Liver (tissue), 9 donors: Measurements from ENCODE around the gene ZW10. TPM values are rescaled to one million over a fixed set of nuclear protein-coding genes. Genes with fewer than 3 reads are reported as not detected.

Source experiments
- DNase-seq: peaks from one replicate; pipeline ENCODE4 v3.0.0-alpha.2; 2017; ENCODE audit warnings: low spot score
- H3K27ac ChIP-seq, 2 donors: one replicate each; pipeline ENCODE4 v1.7.0; 2013; ENCODE audit warnings: inconsistent platforms in 2 of 2, low read length in 2 of 2, control low read depth in 1 of 2, low read depth in 1 of 2, mild to moderate bottlenecking in 1 of 2
- H3K27me3 ChIP-seq, 4 donors: one replicate each; pipeline versions ENCODE4 v1.6.1 to v1.7.0; 2013; ENCODE audit warnings: low read length in 3 of 4, inconsistent platforms in 1 of 4, mild to moderate bottlenecking in 1 of 4, moderate library complexity in 1 of 4; ENCODE audit not compliant: control insufficient read depth in 4 of 4, insufficient read depth in 4 of 4
- H3K36me3 ChIP-seq, 4 donors: one replicate each; pipeline versions ENCODE4 v1.6.1 to v1.7.0; 2013; ENCODE audit warnings: low read length in 3 of 4, mild to moderate bottlenecking in 3 of 4, low read depth in 1 of 4, moderate library complexity in 1 of 4; ENCODE audit not compliant: control insufficient read depth in 4 of 4, insufficient read depth in 3 of 4
- H3K4me1 ChIP-seq, 4 donors: one replicate each; pipeline versions ENCODE4 v1.6.1 to v1.7.0; 2013; ENCODE audit warnings: low read length in 3 of 4, mild to moderate bottlenecking in 3 of 4, moderate library complexity in 1 of 4; ENCODE audit not compliant: control insufficient read depth in 4 of 4, insufficient read depth in 4 of 4
- H3K4me3 ChIP-seq, 3 donors: one replicate each; pipeline versions ENCODE4 v1.6.1 to v1.7.0; 2013; ENCODE audit warnings: low read length in 3 of 3, control low read depth in 1 of 3, low read depth in 1 of 3, mild to moderate bottlenecking in 1 of 3
- H3K9ac ChIP-seq, 2 donors: one replicate each; pipeline ENCODE4 v1.7.0; 2013; ENCODE audit warnings: low read length in 2 of 2, mild to moderate bottlenecking in 2 of 2, moderate library complexity in 2 of 2, control low read depth in 1 of 2, low read depth in 1 of 2
- H3K9me3 ChIP-seq, 4 donors: one replicate each; pipeline versions ENCODE4 v1.6.1 to v1.7.0; 2013; ENCODE audit warnings: low read length in 3 of 4; ENCODE audit not compliant: control insufficient read depth in 4 of 4
- CTCF ChIP-seq: fragments of 150-350 bp; IDR thresholded peaks from 2 replicates; pipeline ENCODE4 v1.5.1; 2017; ENCODE audit warnings: improper control_type of control experiment, low read depth, low read length; ENCODE audit not compliant: missing input control
- EGR1 ChIP-seq, 2 donors: IDR thresholded peaks; 2 replicates each; pipeline ENCODE4 v1.6.1; 2016 to 2018; ENCODE audit warnings: antibody characterized with exemption in 2 of 2, low read depth in 2 of 2
- FOXA1 ChIP-seq: IDR thresholded peaks from 2 replicates; pipeline ENCODE4 v1.6.1; 2016; ENCODE audit warnings: antibody characterized with exemption
- FOXA2 ChIP-seq: IDR thresholded peaks from 2 replicates; pipeline ENCODE4 v1.6.1; 2016; ENCODE audit warnings: antibody characterized with exemption
- GABPA ChIP-seq, 2 donors: IDR thresholded peaks in 1 of 2; conservative IDR thresholded peaks in 1 of 2; 2 replicates each; pipeline ENCODE4 v1.6.1; 2016; ENCODE audit warnings: antibody characterized with exemption in 2 of 2, mild to moderate bottlenecking in 1 of 2, moderate library complexity in 1 of 2
- HNF4A ChIP-seq, 2 donors: conservative IDR thresholded peaks; 2 replicates each; pipeline ENCODE4 v1.6.1; 2016; ENCODE audit warnings: antibody characterized with exemption in 2 of 2, mild to moderate bottlenecking in 2 of 2
- HNF4G ChIP-seq: IDR thresholded peaks from 2 replicates; pipeline ENCODE4 v1.6.1; 2016; ENCODE audit warnings: antibody characterized with exemption
- JUND ChIP-seq, 2 donors: IDR thresholded peaks; 2 replicates each; pipeline ENCODE4 v1.6.1; 2016; ENCODE audit warnings: antibody characterized with exemption in 2 of 2
- MAX ChIP-seq: IDR thresholded peaks from 2 replicates; pipeline ENCODE4 v1.6.1; 2016; ENCODE audit warnings: antibody characterized with exemption
- NR2F2 ChIP-seq: IDR thresholded peaks from 2 replicates; pipeline ENCODE4 v1.6.1; 2016; ENCODE audit warnings: antibody characterized with exemption
- REST ChIP-seq: IDR thresholded peaks from 2 replicates; pipeline ENCODE4 v1.6.1; 2016; ENCODE audit warnings: antibody characterized with exemption, mild to moderate bottlenecking
- RXRA ChIP-seq, 2 donors: IDR thresholded peaks; 2 replicates each; pipeline ENCODE4 v1.6.1; 2017 to 2018; ENCODE audit warnings: antibody characterized with exemption in 2 of 2, mild to moderate bottlenecking in 1 of 2
- TAF1 ChIP-seq: conservative IDR thresholded peaks from 2 replicates; pipeline ENCODE4 v1.6.1; 2016; ENCODE audit warnings: antibody characterized with exemption, mild to moderate bottlenecking
- YY1 ChIP-seq: IDR thresholded peaks from 2 replicates; pipeline ENCODE4 v1.6.1; 2016; ENCODE audit warnings: antibody characterized with exemption, mild to moderate bottlenecking
- ZBTB33 ChIP-seq: IDR thresholded peaks from 2 replicates; pipeline ENCODE4 v1.6.1; 2016; ENCODE audit warnings: antibody characterized with exemption
- WGBS: extraction: QIAGEN DNeasy Blood & Tissue Kit; methylation state at CpG from one replicate; pipeline ENCODE4 v1.1.7; 2013; 5-methylcytosine and 5-hydroxymethylcytosine counted together
- polyA plus RNA-seq, 2 donors: library from polyadenylated mRNA; stranded (reverse) in 1 of 2; unstranded in 1 of 2; fragments of 200-250 nt in 1 of 2; fragments of >200 nt in 1 of 2; fragmentation: Nextera tagmentation in 1 of 2; extraction: Ambion mirVana in 1 of 2; gene quantifications; one replicate each; pipeline versions ENCODE4 v1.2.1 to v1.2.3, GENCODE V29; 2013 to 2015
- total RNA-seq, 2 donors: library from RNA; depleted of rRNA; stranded (reverse); fragments of >200 nt; gene quantifications; one replicate each; pipeline ENCODE4 v1.2.3, GENCODE V29; 2014
- donor health status: healthy.
- donor health status: healthy.
- donor health status: healthy.
- donor health status: healthy.
- donor health status: healthy.

The ZW10 gene
- total and polyA plus RNA-seq, 4 donors: 3.7 to 16.8 (median 9.3) TPM

- TF ChIP-seq YY1 (no peak), NR2F2 (no peak), TAF1 (no peak)
Measured at GRCh38 chr11:113724778-113725177, 48.7 kb downstream of the ZW10 start (continued).

GRCh38 chr11:113723787-113724186 is 49.7 kb downstream of the ZW10 start:
- Histone ChIP-seq H3K9ac (no peak overlapping the region), H3K9me3 (no peaks in the 10 kb centered on the region), H3K36me3 (peaks cover 0 to 5% (median 2%) of the 10 kb centered on the region in 4 donors), H3K27ac (no peak overlapping the region), H3K4me3 (no peak overlapping the region), H3K4me1 (peaks cover 0 to 4% (median 0%) of the 10 kb centered on the region in 4 donors), H3K27me3 (no peaks in the 10 kb centered on the region)
- WGBS: 87% methylated on average over 4 of the region's 4 CpGs
- no peak for DNase-seq
- no peak for TF ChIP-seq MAX
- no peak for TF ChIP-seq ZBTB33
- no peak for TF ChIP-seq FOXA1
- TF ChIP-seq RXRA (IDR thresholded peaks at IDR 0.05): no peak
- TF ChIP-seq EGR1 (IDR thresholded peaks at IDR 0.05; ENCODE audit: low read depth in 2 of 2): no peak
- TF ChIP-seq REST: no peak
- no peak for TF ChIP-seq JUND (IDR thresholded peaks at IDR 0.05)
- TF ChIP-seq GABPA (IDR thresholded peaks at IDR 0.05 in 1 of 2, conservative IDR thresholded peaks at IDR 0.05 in 1 of 2): no peak
- TF ChIP-seq FOXA2: no peak
- no peak for TF ChIP-seq HNF4G
- no peak for TF ChIP-seq HNF4A (conservative IDR thresholded peaks at IDR 0.05)

- Histone ChIP-seq H3K36me3 (peaks cover 0 to 5% (median 2%) of the 10 kb centered on the region in 4 donors), H3K9ac (no peak overlapping the region), H3K9me3 (no peaks in the 10 kb centered on the region), H3K27me3 (no peaks in the 10 kb centered on the region), H3K27ac (no peak overlapping the region), H3K4me3 (no peak overlapping the region), H3K4me1 (peaks cover 0 to 4% (median 0%) of the 10 kb centered on the region in 4 donors)
- DNase-seq: no peak
- 95% methylated on average over 3 of the region's 3 CpGs for WGBS
- TF ChIP-seq REST (no peak), MAX (no peak), GABPA (IDR thresholded peaks at IDR 0.05 in 1 of 2, conservative IDR thresholded peaks at IDR 0.05 in 1 of 2) (no peak), HNF4G (no peak), HNF4A (conservative IDR thresholded peaks at IDR 0.05) (no peak), CTCF (no peak), FOXA2 (no peak), YY1 (no peak), EGR1 (IDR thresholded peaks at IDR 0.05; ENCODE audit: low read depth in 2 of 2) (no peak), NR2F2 (no peak), ZBTB33 (no peak), RXRA (IDR thresholded peaks at IDR 0.05) (no peak)
Measured at GRCh38 chr11:113722934-113723333, 50.6 kb downstream of the ZW10 start.
